ENCODE measurements around the gene CSF3. TPM values are rescaled to one million over a fixed set of nuclear protein-coding genes. Genes with fewer than 3 reads are reported as not detected.

CSF3 gene
- total RNA-seq, 1 donor from 2014 or later: not detected

- no peak for DNase-seq
Observed at GRCh38 chr17:40062329-40063186, 47.3 kb downstream of the CSF3 start, which contains the start of gene THRA. Gene THRA (plus strand): TSS chr17:40062965. CDS start chr17:40074489, 11,524 bp downstream.

GRCh38 chr17:40063187-40063771, 48.0 kb downstream of the CSF3 start:
- peak; percentile 22 for DNase-seq

- peak; percentile 18 for DNase-seq
Observed at GRCh38 chr17:40063901-40064531, 48.8 kb downstream of the CSF3 start.

- DNase-seq: no peak
Observed at GRCh38 chr17:40064971-40065768, 49.9 kb downstream of the CSF3 start.

GRCh38 chr17:40065769-40066510, 50.7 kb downstream of the CSF3 start:
- DNase-seq: no peak

Small RNA genes lying within 50 kb of the gene (small RNA-seq; reads per million reads assigned to genes)
- gene SNORD124 (ENCODE audit: low replicate concordance): 1,322 reads per million, percentile 99 among the genes with 10 or more reads in this experiment

Other genes with a start within 250 kb of the CSF3 start
- 0.39 TPM for gene IKZF3, start 151.1 kb upstream of the CSF3 start, total RNA-seq
- gene ZPBP2, start 147.2 kb upstream of the CSF3 start, total RNA-seq: not detected
- 24.0 TPM for gene GSDMB, start 96.8 kb upstream of the CSF3 start, total RNA-seq
- gene ORMDL3, start 87.8 kb upstream of the CSF3 start, total RNA-seq: 62.8 TPM
- gene LRRC3C, start 87.7 kb upstream of the CSF3 start, total RNA-seq: not detected
- gene GSDMA, start 52.4 kb upstream of the CSF3 start, total RNA-seq: 21.1 TPM
- 49.5 TPM for gene PSMD3, start 34.6 kb upstream of the CSF3 start, total RNA-seq
- gene MED24, start 39.0 kb downstream of the CSF3 start, total RNA-seq: 36.3 TPM
- gene THRA, start 47.5 kb downstream of the CSF3 start, total RNA-seq: 27.2 TPM
- 3.6 TPM for gene NR1D1, start 85.1 kb downstream of the CSF3 start, total RNA-seq
- 71.9 TPM for gene MSL1, start 106.5 kb downstream of the CSF3 start, total RNA-seq
- 43.6 TPM for gene CASC3, start 125.1 kb downstream of the CSF3 start, total RNA-seq
- 27.8 TPM for gene RAPGEFL1, start 162.0 kb downstream of the CSF3 start, total RNA-seq
- 7.8 TPM for gene WIPF2, start 203.9 kb downstream of the CSF3 start, total RNA-seq